Right atrium auricular region (tissue), 2 donors: ENCODE results near the gene OTUD3. TPM values are rescaled to one million over a fixed set of nuclear protein-coding genes. Genes with fewer than 3 reads are reported as not detected.
"Not testable (repeated sequence)": the region's sequence is repeated elsewhere in the genome, so short reads cannot be mapped to it uniquely, and the experiment has no call there.

Experiments
- DNase-seq: peaks from one replicate; pipeline ENCODE4 v3.0.0-alpha.2; 2019; ENCODE audit warnings: low spot score
- H3K27ac ChIP-seq, 2 donors: fragments of 200-600 bp; sonication (generic); 1 replicate in 1 of 2; 2 replicates in 1 of 2; pipeline ENCODE4 v1.5.1; 2016 to 2019
- H3K27me3 ChIP-seq, 2 donors: fragments of 200-600 bp; sonication (generic); one replicate each; pipeline versions ENCODE4 v1.5.1 to v1.6.0; 2017 to 2019
- H3K36me3 ChIP-seq: fragments of 200-600 bp; sonication (generic); one replicate; pipeline ENCODE4 v1.5.1; 2016
- H3K4me1 ChIP-seq, 2 donors: fragments of 200-600 bp; sonication (generic); one replicate each; pipeline versions ENCODE4 v1.5.1 to v1.6.0; 2017 to 2019
- H3K4me3 ChIP-seq, 2 donors: fragments of 200-600 bp; sonication (generic); 1 replicate in 1 of 2; 2 replicates in 1 of 2; pipeline ENCODE4 v1.5.1; 2017 to 2019; ENCODE audit warnings: mild to moderate bottlenecking in 1 of 2, moderate library complexity in 1 of 2
- H3K9me3 ChIP-seq, 2 donors: fragments of 200-600 bp; sonication (generic); one replicate each; pipeline ENCODE4 v1.5.1; 2019
- total RNA-seq, 2 donors: library from RNA; depleted of rRNA; stranded (reverse); fragments of >200 nt; gene quantifications; one replicate each; pipeline ENCODE4 v1.1.0, GENCODE V29; 2016
- TF ChIP-seq, protein P1 (sequence below), 2 donors: fragments of 200-600 bp; sonication (generic); IDR thresholded peaks; one replicate each; pipeline ENCODE4 v1.5.1; 2019; ENCODE audit warnings: antibody characterized with exemption in 2 of 2

Gene OTUD3
- total RNA-seq, 2 donors from 2014 or later: 2.4 to 31.6 TPM

GRCh38 chr1:19845555-19845954 lies 36.6 kb upstream of the OTUD3 start:
- Histone ChIP-seq H3K9me3 (no peaks in the 10 kb centered on the region), H3K36me3 (no peaks in the 10 kb centered on the region), H3K4me1 (no peaks in the 10 kb centered on the region), H3K4me3 (no peak overlapping the region), H3K27ac (no peak overlapping the region), H3K27me3 (no peaks in the 10 kb centered on the region)
- DNase-seq: no peak
- TF ChIP-seq, protein P1, sequence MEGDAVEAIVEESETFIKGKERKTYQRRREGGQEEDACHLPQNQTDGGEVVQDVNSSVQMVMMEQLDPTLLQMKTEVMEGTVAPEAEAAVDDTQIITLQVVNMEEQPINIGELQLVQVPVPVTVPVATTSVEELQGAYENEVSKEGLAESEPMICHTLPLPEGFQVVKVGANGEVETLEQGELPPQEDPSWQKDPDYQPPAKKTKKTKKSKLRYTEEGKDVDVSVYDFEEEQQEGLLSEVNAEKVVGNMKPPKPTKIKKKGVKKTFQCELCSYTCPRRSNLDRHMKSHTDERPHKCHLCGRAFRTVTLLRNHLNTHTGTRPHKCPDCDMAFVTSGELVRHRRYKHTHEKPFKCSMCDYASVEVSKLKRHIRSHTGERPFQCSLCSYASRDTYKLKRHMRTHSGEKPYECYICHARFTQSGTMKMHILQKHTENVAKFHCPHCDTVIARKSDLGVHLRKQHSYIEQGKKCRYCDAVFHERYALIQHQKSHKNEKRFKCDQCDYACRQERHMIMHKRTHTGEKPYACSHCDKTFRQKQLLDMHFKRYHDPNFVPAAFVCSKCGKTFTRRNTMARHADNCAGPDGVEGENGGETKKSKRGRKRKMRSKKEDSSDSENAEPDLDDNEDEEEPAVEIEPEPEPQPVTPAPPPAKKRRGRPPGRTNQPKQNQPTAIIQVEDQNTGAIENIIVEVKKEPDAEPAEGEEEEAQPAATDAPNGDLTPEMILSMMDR (IDR thresholded peaks at IDR 0.05): no peak

DNA sequence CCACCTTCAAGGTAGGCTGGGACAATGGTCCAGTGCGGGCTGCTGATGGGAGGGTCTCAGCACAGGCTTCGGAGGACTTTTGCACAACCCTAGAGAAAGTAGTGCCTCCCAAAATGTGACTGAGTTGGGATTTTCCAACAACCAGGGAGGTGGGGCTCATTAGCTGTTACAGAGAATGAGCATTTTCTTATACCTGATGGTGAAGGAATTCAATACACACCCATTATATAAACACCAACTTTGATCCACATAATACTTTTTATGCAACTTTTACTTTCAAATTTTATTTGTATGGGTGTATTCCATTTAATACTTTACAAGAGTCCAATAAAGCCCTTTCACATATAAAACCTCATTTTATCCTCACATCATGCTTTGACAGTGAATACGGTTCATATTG lies 35.9 kb upstream of the OTUD3 start:
- Histone ChIP-seq H3K4me3 (no peak overlapping the region), H3K27me3 (no peaks in the 10 kb centered on the region), H3K9me3 (no peaks in the 10 kb centered on the region), H3K36me3 (no peaks in the 10 kb centered on the region), H3K4me1 (no peaks in the 10 kb centered on the region), H3K27ac (no peak overlapping the region)
- TF ChIP-seq, protein P1 (IDR thresholded peaks at IDR 0.05): no peak
- DNase-seq: no peak

DNA sequence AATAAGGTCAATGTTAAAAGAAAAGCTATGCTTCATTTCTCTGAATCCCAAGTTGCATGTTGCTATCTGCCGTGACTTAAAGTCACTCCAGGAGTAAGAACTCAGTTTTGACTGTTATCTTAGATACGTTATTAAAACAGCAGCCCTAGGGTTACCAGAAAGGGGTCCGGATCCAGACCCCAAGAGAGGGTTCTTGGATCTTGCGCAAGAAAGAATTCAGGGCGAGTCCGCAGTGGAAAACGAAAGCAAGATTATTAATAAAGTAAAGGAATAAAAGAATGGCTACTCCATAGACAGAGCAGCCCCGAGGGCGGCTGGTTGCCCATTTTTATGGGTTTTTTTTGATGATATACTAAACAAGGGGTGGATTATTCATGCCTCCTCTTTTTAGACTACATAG lies 34.9 kb upstream of the OTUD3 start:
- not testable (repeated sequence) for H3K9me3 ChIP-seq, H3K4me1 ChIP-seq, H3K27ac ChIP-seq, DNase-seq, H3K36me3 ChIP-seq, H3K4me3 ChIP-seq, H3K27me3 ChIP-seq

GRCh38 chr1:19849307-19849706 lies 32.9 kb upstream of the OTUD3 start:
- not testable (repeated sequence) for H3K4me3 ChIP-seq, H3K27ac ChIP-seq, H3K9me3 ChIP-seq, H3K27me3 ChIP-seq, DNase-seq, H3K36me3 ChIP-seq, H3K4me1 ChIP-seq

DNA sequence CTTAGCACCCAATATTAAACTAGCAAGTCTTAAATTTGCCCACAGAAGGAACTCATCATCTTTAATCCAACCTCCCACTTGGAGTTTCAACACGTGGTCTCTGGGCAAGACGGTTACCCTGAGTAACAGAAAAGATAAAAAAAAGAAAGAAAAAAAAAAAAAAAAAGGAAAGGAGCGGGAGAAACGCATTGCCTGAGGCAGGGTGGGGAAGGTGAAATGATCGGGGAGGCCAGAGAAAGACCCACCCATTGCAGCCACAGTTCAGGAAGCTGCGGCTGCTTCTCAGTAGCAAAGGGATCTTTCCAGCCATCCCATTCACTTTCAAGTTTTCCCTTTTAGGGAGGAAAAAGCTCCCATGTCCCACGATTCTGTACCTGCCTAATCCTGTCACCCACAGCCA lies 32.0 kb upstream of the OTUD3 start:
- H3K27ac ChIP-seq: no peak overlapping the region
- no peaks in the 10 kb centered on the region for H3K27me3 ChIP-seq
- H3K4me3 ChIP-seq: no peak overlapping the region
- H3K4me1 ChIP-seq: no peaks in the 10 kb centered on the region
- DNase-seq: no peak
- no peaks in the 10 kb centered on the region for H3K36me3 ChIP-seq
- H3K9me3 ChIP-seq: no peaks in the 10 kb centered on the region
- TF ChIP-seq, protein P1 (IDR thresholded peaks at IDR 0.05): no peak

DNA sequence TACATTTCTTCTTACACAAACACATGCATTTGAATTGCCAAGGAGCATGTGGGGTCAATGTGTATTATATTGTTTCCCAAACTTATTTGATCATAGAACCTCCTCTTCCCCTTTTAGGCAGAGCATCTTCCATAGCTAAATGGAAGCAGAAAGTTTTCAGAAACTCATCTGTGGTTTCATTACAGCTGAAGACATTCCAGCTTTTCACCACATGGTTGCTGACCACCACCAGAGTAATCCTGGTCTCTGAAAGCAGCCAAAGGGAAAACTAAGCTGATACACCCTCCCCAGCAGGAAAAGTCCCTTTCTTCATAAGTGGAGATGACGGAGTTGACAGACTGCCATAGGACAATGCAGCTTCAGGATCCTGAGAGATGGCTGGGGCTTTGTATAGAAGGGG lies 30.2 kb upstream of the OTUD3 start:
- H3K27ac ChIP-seq: no peak overlapping the region
- H3K4me3 ChIP-seq: no peak overlapping the region
- no peaks in the 10 kb centered on the region for H3K9me3 ChIP-seq
- TF ChIP-seq, protein P1 (IDR thresholded peaks at IDR 0.05): no peak
- DNase-seq: no peak
- H3K27me3 ChIP-seq: no peaks in the 10 kb centered on the region
- no peaks in the 10 kb centered on the region for H3K4me1 ChIP-seq
- H3K36me3 ChIP-seq: no peaks in the 10 kb centered on the region

- no peaks in the 10 kb centered on the region for H3K9me3 ChIP-seq
- H3K27ac ChIP-seq: no peak overlapping the region
- no peak overlapping the region for H3K4me3 ChIP-seq
- no peak for DNase-seq
- H3K36me3 ChIP-seq: no peaks in the 10 kb centered on the region
- H3K27me3 ChIP-seq: no peaks in the 10 kb centered on the region
- no peaks in the 10 kb centered on the region for H3K4me1 ChIP-seq
- TF ChIP-seq, protein P1 (IDR thresholded peaks at IDR 0.05): no peak
Observed at GRCh38 chr1:19854866-19855265, 27.3 kb upstream of the OTUD3 start.
